IPS-NIHi11 (cell line): ENCODE results near the gene PDCD1LG2.
"Not testable (repeated sequence)": the region's sequence is repeated elsewhere in the genome, so short reads cannot be mapped to it uniquely, and the experiment has no call there.

ENCODE experiments used
- DNase-seq: peaks from one replicate; pipeline ENCODE4 v3.0.0; 2012; ENCODE audit warnings: mixed read lengths, low spot score

The PDCD1LG2 gene

GRCh38 chr9:5510360-5510931, at the start of gene PDCD1LG2:
Gene PDCD1LG2 (plus strand): TSS chr9:5510531. CDS start chr9:5522547, 12,016 bp downstream.
- DNase-seq = no peak

- DNase-seq = not testable (repeated sequence)
These were observed 45.5 kb upstream of the PDCD1LG2 start for GRCh38 chr9:5464831-5465330.

GRCh38 chr9:5466005-5466404, 44.3 kb upstream of the PDCD1LG2 start:
- no peak for DNase-seq

GRCh38 chr9:5466766-5467165, 43.6 kb upstream of the PDCD1LG2 start:
- DNase-seq = no peak

GRCh38 chr9:5468850-5469249, 41.5 kb upstream of the PDCD1LG2 start:
- DNase-seq = no peak

GRCh38 chr9:5470122-5470521, 40.2 kb upstream of the PDCD1LG2 start:
- no peak for DNase-seq

- DNase-seq = no peak
These were observed 39.5 kb upstream of the PDCD1LG2 start for GRCh38 chr9:5470816-5471215.

GRCh38 chr9:5475611-5476010, 34.7 kb upstream of the PDCD1LG2 start:
- DNase-seq = not testable (repeated sequence)

GRCh38 chr9:5478206-5478605, 32.1 kb upstream of the PDCD1LG2 start:
- DNase-seq = no peak

- DNase-seq = no peak
These were observed 30.2 kb upstream of the PDCD1LG2 start for GRCh38 chr9:5479994-5480694.

- no peak for DNase-seq
These were observed 29.4 kb upstream of the PDCD1LG2 start for GRCh38 chr9:5480919-5481318.

GRCh38 chr9:5481322-5482040, 28.9 kb upstream of the PDCD1LG2 start:
- no peak for DNase-seq

- no peak for DNase-seq
These were observed 28.1 kb upstream of the PDCD1LG2 start for GRCh38 chr9:5482194-5482593.

GRCh38 chr9:5483306-5483705, 27.0 kb upstream of the PDCD1LG2 start:
- DNase-seq = no peak

GRCh38 chr9:5485378-5486085, 24.8 kb upstream of the PDCD1LG2 start:
- DNase-seq = no peak

- no peak for DNase-seq
These were observed 23.3 kb upstream of the PDCD1LG2 start for GRCh38 chr9:5486988-5487387.

GRCh38 chr9:5488221-5489008, 21.9 kb upstream of the PDCD1LG2 start:
- no peak for DNase-seq

- no peak for DNase-seq
These were observed 20.5 kb upstream of the PDCD1LG2 start for GRCh38 chr9:5489630-5490490.

- DNase-seq = no peak
These were observed 17.2 kb upstream of the PDCD1LG2 start for GRCh38 chr9:5492965-5493678.
